K562 (cell line): ENCODE results near the gene ZNF584. TPM values are rescaled to one million over a fixed set of nuclear protein-coding genes. Genes with fewer than 3 reads are reported as not detected.

Source experiments
- CAMTA2 ChIP-seq: fragments of 250-450 bp; sonication (Bioruptor Pico); conservative IDR thresholded peaks from 2 replicates; pipeline ENCODE4 v1.5.1; 2022
- MYNN ChIP-seq, 2 experiments: sonication (generic); formaldehyde crosslinking in 1 of 2; IDR thresholded peaks; 2 replicates each; pipeline versions ENCODE4 v1.5.0 to v1.6.1; 2016 to 2020; ENCODE audit warnings: antibody characterized with exemption in 1 of 2, missing genetic modification reagents in 1 of 2
- PTBP1 ChIP-seq: fragments of 200-400 bp; formaldehyde crosslinking; IDR thresholded peaks from 2 replicates; pipeline ENCODE4 v1.6.1; 2017; ENCODE audit warnings: low read depth, low read length
- SMAD3 ChIP-seq: fragments of 450-650 bp; formaldehyde crosslinking; conservative IDR thresholded peaks from 2 replicates; pipeline ENCODE4 v1.4.0; 2020; ENCODE audit warnings: mild to moderate bottlenecking
- ZNF253 ChIP-seq: fragments of 250-450 bp; sonication (Bioruptor Pico); conservative IDR thresholded peaks from 2 replicates; pipeline ENCODE4 v1.6.1; 2021; ENCODE audit warnings: mild to moderate bottlenecking
- polyA plus RNA-seq, 8 experiments: library from polyadenylated mRNA; depleted of rRNA in 4 of 8; stranded (reverse) in 5 of 8; unstranded in 3 of 8; fragments of >200 nt; fragmentation: Nextera tagmentation in 2 of 8; fragmentation: Illumina TruSeq in 1 of 8; extraction: Ambion mirVana in 2 of 8; extraction: Trizol in 1 of 8; gene quantifications; 2 replicates each; pipeline versions ENCODE4 v1.2.1 to v1.2.3, GENCODE V29; 2011 to 2014; ENCODE audit warnings: inconsistent platforms in 1 of 8, missing spikeins in 1 of 8
- total RNA-seq, 7 experiments: library from RNA; depleted of rRNA in 6 of 7; stranded (reverse); fragments of >200 nt in 6 of 7; fragmentation: Illumina TruSeq in 2 of 7; extraction: Trizol in 2 of 7; gene quantifications; 2 replicates each; pipeline versions ENCODE4 v1.2.1 to v1.2.3, GENCODE V29; 2011 to 2021; ENCODE audit warnings: low replicate concordance in 1 of 7
- TF ChIP-seq, protein P1 (sequence below): fragments of 250-450 bp; sonication (Bioruptor Pico); IDR thresholded peaks from 2 replicates; pipeline ENCODE4 v1.5.0; 2022; ENCODE audit warnings: mild to moderate bottlenecking
- TF ChIP-seq, protein P2 (sequence below): fragments of 450-650 bp; IDR thresholded peaks from 2 replicates; pipeline ENCODE4 v1.7.1; 2018; ENCODE audit warnings: mild to moderate bottlenecking, low read depth; ENCODE audit not compliant: partially characterized antibody

The ZNF584 gene
- total and polyA plus RNA-seq, 9 of the 15 experiments (the other 6 are each of a cell fraction or from before 2014, with no cell fraction given): 5.8 to 43.4 (median 24.6) TPM

DNA sequence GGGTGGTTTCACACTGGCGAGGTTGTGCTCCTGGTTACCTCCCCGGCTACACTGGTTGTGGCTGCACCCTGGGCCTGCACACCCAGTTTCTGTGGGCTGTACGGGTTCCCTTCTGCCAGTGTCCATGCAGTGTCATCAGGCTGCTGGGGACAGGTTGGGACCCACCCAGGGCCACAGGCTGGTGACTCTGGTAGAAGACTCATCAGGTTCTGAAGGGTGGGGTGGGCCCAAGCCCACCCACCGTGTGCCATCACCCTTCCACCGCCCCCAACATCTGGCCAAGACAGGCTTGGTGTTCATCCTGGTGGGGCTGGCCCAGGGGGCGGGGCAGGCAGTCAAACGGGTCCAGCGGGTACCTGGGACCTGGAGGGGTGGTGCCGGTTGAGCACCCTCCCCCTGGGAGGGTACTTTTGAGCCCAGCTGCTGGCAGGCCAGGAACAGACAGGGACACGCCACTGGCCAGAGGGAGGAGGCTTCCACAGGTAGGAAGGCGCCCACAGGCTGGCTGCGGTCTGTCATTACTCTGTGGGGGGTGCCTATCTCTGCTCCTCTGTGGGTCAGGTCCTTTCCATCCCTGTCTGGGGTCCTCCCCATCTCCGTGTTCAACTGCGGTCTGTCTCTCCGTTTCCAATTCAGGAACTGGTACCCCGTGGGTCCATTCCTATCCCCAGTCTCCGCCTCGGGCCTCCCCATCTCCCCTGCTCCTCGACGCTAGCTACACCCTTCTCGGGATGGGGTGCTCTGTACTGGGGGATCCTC, 13.1 kb upstream of the ZNF584 start, which contains the start of gene RNF225 (continued):
- TF ChIP-seq, protein P1, sequence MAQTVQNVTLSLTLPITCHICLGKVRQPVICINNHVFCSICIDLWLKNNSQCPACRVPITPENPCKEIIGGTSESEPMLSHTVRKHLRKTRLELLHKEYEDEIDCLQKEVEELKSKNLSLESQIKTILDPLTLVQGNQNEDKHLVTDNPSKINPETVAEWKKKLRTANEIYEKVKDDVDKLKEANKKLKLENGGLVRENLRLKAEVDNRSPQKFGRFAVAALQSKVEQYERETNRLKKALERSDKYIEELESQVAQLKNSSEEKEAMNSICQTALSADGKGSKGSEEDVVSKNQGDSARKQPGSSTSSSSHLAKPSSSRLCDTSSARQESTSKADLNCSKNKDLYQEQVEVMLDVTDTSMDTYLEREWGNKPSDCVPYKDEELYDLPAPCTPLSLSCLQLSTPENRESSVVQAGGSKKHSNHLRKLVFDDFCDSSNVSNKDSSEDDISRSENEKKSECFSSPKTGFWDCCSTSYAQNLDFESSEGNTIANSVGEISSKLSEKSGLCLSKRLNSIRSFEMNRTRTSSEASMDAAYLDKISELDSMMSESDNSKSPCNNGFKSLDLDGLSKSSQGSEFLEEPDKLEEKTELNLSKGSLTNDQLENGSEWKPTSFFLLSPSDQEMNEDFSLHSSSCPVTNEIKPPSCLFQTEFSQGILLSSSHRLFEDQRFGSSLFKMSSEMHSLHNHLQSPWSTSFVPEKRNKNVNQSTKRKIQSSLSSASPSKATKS (CRISPR knock-in tag): 0 out of 2 replicates have a peak, but pooled peaks have one; percentile 45
- TF ChIP-seq, protein P2, sequence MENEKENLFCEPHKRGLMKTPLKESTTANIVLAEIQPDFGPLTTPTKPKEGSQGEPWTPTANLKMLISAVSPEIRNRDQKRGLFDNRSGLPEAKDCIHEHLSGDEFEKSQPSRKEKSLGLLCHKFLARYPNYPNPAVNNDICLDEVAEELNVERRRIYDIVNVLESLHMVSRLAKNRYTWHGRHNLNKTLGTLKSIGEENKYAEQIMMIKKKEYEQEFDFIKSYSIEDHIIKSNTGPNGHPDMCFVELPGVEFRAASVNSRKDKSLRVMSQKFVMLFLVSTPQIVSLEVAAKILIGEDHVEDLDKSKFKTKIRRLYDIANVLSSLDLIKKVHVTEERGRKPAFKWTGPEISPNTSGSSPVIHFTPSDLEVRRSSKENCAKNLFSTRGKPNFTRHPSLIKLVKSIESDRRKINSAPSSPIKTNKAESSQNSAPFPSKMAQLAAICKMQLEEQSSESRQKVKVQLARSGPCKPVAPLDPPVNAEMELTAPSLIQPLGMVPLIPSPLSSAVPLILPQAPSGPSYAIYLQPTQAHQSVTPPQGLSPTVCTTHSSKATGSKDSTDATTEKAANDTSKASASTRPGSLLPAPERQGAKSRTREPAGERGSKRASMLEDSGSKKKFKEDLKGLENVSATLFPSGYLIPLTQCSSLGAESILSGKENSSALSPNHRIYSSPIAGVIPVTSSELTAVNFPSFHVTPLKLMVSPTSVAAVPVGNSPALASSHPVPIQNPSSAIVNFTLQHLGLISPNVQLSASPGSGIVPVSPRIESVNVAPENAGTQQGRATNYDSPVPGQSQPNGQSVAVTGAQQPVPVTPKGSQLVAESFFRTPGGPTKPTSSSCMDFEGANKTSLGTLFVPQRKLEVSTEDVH: no peak
- TF ChIP-seq CAMTA2 (peak; percentile 83; the same call in 1 of the 2 replicates), ZNF253 (CRISPR knock-in tag) (peak; percentile 16; the same call in 1 of the 2 replicates), SMAD3 (0 out of 2 replicates have a peak, but pooled peaks have one; percentile 2), MYNN (IDR thresholded peaks at IDR 0.05) (0 out of 2 replicates have a peak, but pooled peaks have one; percentile 24), MYNN (CRISPR knock-in tag; IDR thresholded peaks at IDR 0.05) (no peak), PTBP1 (0 out of 2 replicates have a peak, but pooled peaks have one; percentile 12)
